ENCODE results near the gene SLC12A8.
A peak's percentile ranks its signal among the peaks of the same experiment; 100 is the strongest.

Gene SLC12A8

GRCh38 chr3:125219261-125219701 lies 6.7 kb upstream of the SLC12A8 start:
- no peak for DNase-seq (ENCODE audit: low spot score)

- DNase-seq (ENCODE audit: low spot score): peak; percentile 46
These were observed 2.2 kb upstream of the SLC12A8 start for GRCh38 chr3:125214738-125215137.

- DNase-seq (ENCODE audit: low spot score): peak; percentile 73
These were observed 1.5 kb upstream of the SLC12A8 start for GRCh38 chr3:125213946-125214542.

- DNase-seq (ENCODE audit: low spot score): no peak
These were observed 812 bp upstream of the SLC12A8 start for GRCh38 chr3:125213364-125213755.

GRCh38 chr3:125212091-125212508 lies 448 bp downstream of the SLC12A8 start:
- no peak for DNase-seq (ENCODE audit: low spot score)

- no peak for DNase-seq (ENCODE audit: low spot score)
These were observed 941 bp downstream of the SLC12A8 start for GRCh38 chr3:125211523-125212090.

- DNase-seq (ENCODE audit: low spot score): no peak
These were observed 4.5 kb downstream of the SLC12A8 start for GRCh38 chr3:125207949-125208568.

- no peak for DNase-seq (ENCODE audit: low spot score)
These were observed 5.0 kb downstream of the SLC12A8 start for GRCh38 chr3:125207507-125207906.

GRCh38 chr3:125206934-125207333 lies 5.6 kb downstream of the SLC12A8 start:
- DNase-seq (ENCODE audit: low spot score): no peak

- no peak for DNase-seq (ENCODE audit: low spot score)
These were observed 8.8 kb downstream of the SLC12A8 start for GRCh38 chr3:125203731-125204130.

- no peak for DNase-seq (ENCODE audit: low spot score)
These were observed 10.4 kb downstream of the SLC12A8 start for GRCh38 chr3:125202197-125202596.

- DNase-seq (ENCODE audit: low spot score): peak; percentile 85
These were observed 11.8 kb downstream of the SLC12A8 start for GRCh38 chr3:125200731-125201139.

- no peak for DNase-seq (ENCODE audit: low spot score)
These were observed 17.5 kb downstream of the SLC12A8 start for GRCh38 chr3:125194849-125195601.

GRCh38 chr3:125194061-125194848 lies 18.3 kb downstream of the SLC12A8 start:
- peak; percentile 73 for DNase-seq (ENCODE audit: low spot score)

- DNase-seq (ENCODE audit: low spot score): peak; percentile 85
These were observed 20.1 kb downstream of the SLC12A8 start for GRCh38 chr3:125192190-125193035.

- peak; percentile 79 for DNase-seq (ENCODE audit: low spot score)
These were observed 20.8 kb downstream of the SLC12A8 start for GRCh38 chr3:125191730-125192129.

- DNase-seq (ENCODE audit: low spot score): no peak
These were observed 21.3 kb downstream of the SLC12A8 start for GRCh38 chr3:125191256-125191655.

GRCh38 chr3:125190786-125191185 lies 21.8 kb downstream of the SLC12A8 start:
- DNase-seq (ENCODE audit: low spot score): no peak

GRCh38 chr3:125189378-125190165 lies 23.0 kb downstream of the SLC12A8 start:
- DNase-seq (ENCODE audit: low spot score): no peak

- DNase-seq (ENCODE audit: low spot score): no peak
These were observed 23.6 kb downstream of the SLC12A8 start for GRCh38 chr3:125188955-125189354.
